Measurements from ENCODE around the gene SAG. TPM values are rescaled to one million over a fixed set of nuclear protein-coding genes. Genes with fewer than 3 reads are reported as not detected.

Gene SAG
- total and polyA plus RNA-seq, 2 of the 13 experiments (the other 11 are each of a cell fraction or from before 2014, with no cell fraction given), result not detected

- TF ChIP-seq HNF1A (IDR thresholded peaks at IDR 0.05; ENCODE audit: low read depth), result 0 out of 2 replicates have a peak, but pooled peaks have one; percentile 30
- TF ChIP-seq HNF1A (CRISPR knock-in tag; IDR thresholded peaks at IDR 0.05; ENCODE audit: borderline replicate concordance), result no peak
- TF ChIP-seq ZNF317 (CRISPR knock-in tag; IDR thresholded peaks at IDR 0.05), result 0 out of 2 replicates have a peak, but pooled peaks have one; percentile 18
- no peak for TF ChIP-seq GPN1 (CRISPR knock-in tag; IDR thresholded peaks at IDR 0.05; ENCODE audit: borderline replicate concordance)
- TF ChIP-seq NR2F6 (IDR thresholded peaks at IDR 0.05), result peak; percentile 92
- TF ChIP-seq NR2F6 (CRISPR knock-in tag; IDR thresholded peaks at IDR 0.05), result peak; percentile 89; the same call in 1 of the 2 replicates
- no peak for TF ChIP-seq HMGXB3 (CRISPR knock-in tag; IDR thresholded peaks at IDR 0.05; ENCODE audit: borderline replicate concordance)
- no peak for TF ChIP-seq KAT7 (CRISPR knock-in tag; IDR thresholded peaks at IDR 0.05; ENCODE audit: borderline replicate concordance)
- TF ChIP-seq HOXD1 (CRISPR knock-in tag; IDR thresholded peaks at IDR 0.05), result no peak
- TF ChIP-seq ZBTB20 (CRISPR knock-in tag; IDR thresholded peaks at IDR 0.05; ENCODE audit: borderline replicate concordance, low read depth), result no peak
- TF ChIP-seq ELF3 (CRISPR knock-in tag; IDR thresholded peaks at IDR 0.05), result peak; percentile 57; the same call in 1 of the 2 replicates
- TF ChIP-seq GABPB1 (CRISPR knock-in tag; IDR thresholded peaks at IDR 0.05), result peak; percentile 48; the same call in 1 of the 2 replicates
- no peak for TF ChIP-seq KLF13 (CRISPR knock-in tag; IDR thresholded peaks at IDR 0.05)
- peak; percentile 91 for TF ChIP-seq ZNF687 (CRISPR knock-in tag; IDR thresholded peaks at IDR 0.05)
- no peak for TF ChIP-seq FUBP1 (CRISPR knock-in tag; IDR thresholded peaks at IDR 0.05; ENCODE audit: borderline replicate concordance)
These were observed 45.6 kb downstream of the SAG start (continued) for GRCh38 chr2:233353101-233353768.
